Hepatocyte (in vitro differentiated cells): ENCODE measurements around the gene FOXP4.

ENCODE experiments used
- CTCF ChIP-seq: fragments of 200-600 bp; sonication (generic); IDR thresholded peaks from 2 replicates; pipeline ENCODE4 v1.5.1; 2016; ENCODE audit warnings: antibody characterized with exemption, mild to moderate bottlenecking; ENCODE audit not compliant: poor library complexity
- EZH2 ChIP-seq: fragments of 200-600 bp; sonication (generic); IDR thresholded peaks from 2 replicates; pipeline ENCODE4 v1.6.1; 2016; ENCODE audit warnings: antibody characterized with exemption, mild to moderate bottlenecking, borderline replicate concordance
- EZH2phosphoT487 ChIP-seq: fragments of 200-600 bp; sonication (generic); IDR thresholded peaks from one replicate; pipeline ENCODE4 v1.6.1; 2018; ENCODE audit warnings: antibody characterized with exemption, mild to moderate bottlenecking, low read depth, moderate library complexity; ENCODE audit not compliant: unreplicated experiment, severe bottlenecking

GRCh38 chr6:41572613-41573012 is 26.4 kb downstream of the FOXP4 start:
- TF ChIP-seq CTCF (no peak), EZH2phosphoT487 (no peak), EZH2 (no peak)
